ENCODE measurements around the gene CCDC142. TPM values are rescaled to one million over a fixed set of nuclear protein-coding genes. Genes with fewer than 3 reads are reported as not detected.

Gene CCDC142
- total and polyA plus RNA-seq, 2 experiments from 2014 or later, result 23.4 to 33.5 TPM

GRCh38 chr2:74426181-74426758, 56.5 kb downstream of the CCDC142 start:
- Histone ChIP-seq H3K9me3 (ENCODE audit: low read depth) (no peaks in the 10 kb centered on the region), H3K27ac (peak overlapping the region; percentile 72), H3K27me3 (no peaks in the 10 kb centered on the region), H3K4me3 (no peak overlapping the region), H3K36me3 (peaks cover 27% of the 10 kb centered on the region), H3K4me1 (ENCODE audit: low read depth) (no peaks in the 10 kb centered on the region)
- TF ChIP-seq CTCF (IDR thresholded peaks at IDR 0.05; ENCODE audit: low read depth, low read length), result no peak
- no peak for DNase-seq (ENCODE audit: low read depth in 1 of 2, low spot score in 1 of 2)

GRCh38 chr2:74425523-74425922, 57.3 kb downstream of the CCDC142 start:
- DNase-seq (ENCODE audit: low read depth in 1 of 2, low spot score in 1 of 2), result no peak
- Histone ChIP-seq H3K4me3 (no peak overlapping the region), H3K27me3 (no peaks in the 10 kb centered on the region), H3K9me3 (ENCODE audit: low read depth) (no peaks in the 10 kb centered on the region), H3K36me3 (peaks cover 27% of the 10 kb centered on the region), H3K4me1 (ENCODE audit: low read depth) (no peaks in the 10 kb centered on the region), H3K27ac (peak overlapping the region; percentile 72)
- TF ChIP-seq CTCF (IDR thresholded peaks at IDR 0.05; ENCODE audit: low read depth, low read length), result no peak

- Histone ChIP-seq H3K4me3 (no peak overlapping the region), H3K27ac (peak overlapping the region; percentile 72), H3K36me3 (peaks cover 27% of the 10 kb centered on the region), H3K4me1 (ENCODE audit: low read depth) (no peaks in the 10 kb centered on the region), H3K9me3 (ENCODE audit: low read depth) (no peaks in the 10 kb centered on the region), H3K27me3 (no peaks in the 10 kb centered on the region)
- TF ChIP-seq CTCF (IDR thresholded peaks at IDR 0.05; ENCODE audit: low read depth, low read length), result no peak
- DNase-seq (ENCODE audit: low read depth in 1 of 2, low spot score in 1 of 2), result no peak
Measured at GRCh38 chr2:74424995-74425406, 57.8 kb downstream of the CCDC142 start.

- DNase-seq (ENCODE audit: low read depth in 1 of 2, low spot score in 1 of 2), result no peak
- no peaks in the 10 kb centered on the region for H3K9me3 ChIP-seq (ENCODE audit: low read depth)
- no peak overlapping the region for H3K4me3 ChIP-seq
- H3K4me1 ChIP-seq (ENCODE audit: low read depth), result no peaks in the 10 kb centered on the region
- H3K27me3 ChIP-seq, result no peaks in the 10 kb centered on the region
- no peak for TF ChIP-seq CTCF (IDR thresholded peaks at IDR 0.05; ENCODE audit: low read depth, low read length)
- peak overlapping the region; percentile 72 for H3K27ac ChIP-seq
- peaks cover 21% of the 10 kb centered on the region for H3K36me3 ChIP-seq
Measured at GRCh38 chr2:74424139-74424992, 58.4 kb downstream of the CCDC142 start.

Other genes with a start within 250 kb of the CCDC142 start
- 2.3 and 9.0 TPM in 2 replicates for gene SLC4A5, start 139.6 kb downstream of the CCDC142 start, total RNA-seq
- 1.5 and 3.3 TPM in 2 replicates for gene SLC4A5, start 139.6 kb downstream of the CCDC142 start, polyA plus RNA-seq
- gene DCTN1, start 102.7 kb downstream of the CCDC142 start, total RNA-seq, result 130 and 156 TPM in 2 replicates
- gene DCTN1, start 102.7 kb downstream of the CCDC142 start, polyA plus RNA-seq, result 164 and 178 TPM in 2 replicates
- gene C2orf81, start 61.4 kb downstream of the CCDC142 start, total RNA-seq, result 7.6 and 9.5 TPM in 2 replicates
- gene C2orf81, start 61.4 kb downstream of the CCDC142 start, polyA plus RNA-seq, result 7.1 and 8.5 TPM in 2 replicates
- 88.5 and 91.5 TPM in 2 replicates for gene WDR54, start 61.3 kb downstream of the CCDC142 start, total RNA-seq
- 132 and 159 TPM in 2 replicates for gene WDR54, start 61.3 kb downstream of the CCDC142 start, polyA plus RNA-seq
- gene RTKN, start 41.1 kb downstream of the CCDC142 start, total RNA-seq, result 41.1 and 53.3 TPM in 2 replicates
- gene RTKN, start 41.1 kb downstream of the CCDC142 start, polyA plus RNA-seq, result 53.3 and 61.7 TPM in 2 replicates
- 23.0 and 40.9 TPM in 2 replicates for gene INO80B, start 27.9 kb downstream of the CCDC142 start, total RNA-seq
- 15.4 and 23.8 TPM in 2 replicates for gene INO80B, start 27.9 kb downstream of the CCDC142 start, polyA plus RNA-seq
- 168 and 174 TPM in 2 replicates for gene WBP1, start 24.6 kb downstream of the CCDC142 start, total RNA-seq
- 156 and 170 TPM in 2 replicates for gene WBP1, start 24.6 kb downstream of the CCDC142 start, polyA plus RNA-seq
- 58.5 and 67.3 TPM in 2 replicates for gene MOGS, start 17.6 kb downstream of the CCDC142 start, total RNA-seq
- 31.9 and 50.1 TPM in 2 replicates for gene MOGS, start 17.6 kb downstream of the CCDC142 start, polyA plus RNA-seq
- 50.8 and 50.9 TPM in 2 replicates for gene MRPL53, start 10.3 kb downstream of the CCDC142 start, total RNA-seq
- gene MRPL53, start 10.3 kb downstream of the CCDC142 start, polyA plus RNA-seq, result 132 and 140 TPM in 2 replicates
- gene TTC31, start 83 bp upstream of the CCDC142 start, total RNA-seq, result 16.8 and 32.9 TPM in 2 replicates
- gene TTC31, start 83 bp upstream of the CCDC142 start, polyA plus RNA-seq, result 23.0 and 29.1 TPM in 2 replicates
- 0.49 and 0.80 TPM in 2 replicates for gene LBX2, start 16.6 kb upstream of the CCDC142 start, total RNA-seq
- 1.7 TPM in 1 of 2 replicates, not detected in the other for gene LBX2, start 16.6 kb upstream of the CCDC142 start, polyA plus RNA-seq
- 7.8 and 10.9 TPM in 2 replicates for gene PCGF1, start 24.7 kb upstream of the CCDC142 start, total RNA-seq
- gene PCGF1, start 24.7 kb upstream of the CCDC142 start, polyA plus RNA-seq, result 14.2 and 18.9 TPM in 2 replicates
- 0.06 TPM in 1 of 2 replicates, not detected in the other for gene TLX2, start 31.5 kb upstream of the CCDC142 start, total RNA-seq
- not detected in 2 replicates for gene TLX2, start 31.5 kb upstream of the CCDC142 start, polyA plus RNA-seq
- 0.98 and 1.1 TPM in 2 replicates for gene DQX1, start 43.2 kb upstream of the CCDC142 start, total RNA-seq
- 0.60 and 0.67 TPM in 2 replicates for gene DQX1, start 43.2 kb upstream of the CCDC142 start, polyA plus RNA-seq
- gene AUP1, start 46.7 kb upstream of the CCDC142 start, total RNA-seq, result 93.2 and 105 TPM in 2 replicates
- gene AUP1, start 46.7 kb upstream of the CCDC142 start, polyA plus RNA-seq, result 120 and 122 TPM in 2 replicates
- gene HTRA2, start 46.9 kb upstream of the CCDC142 start, total RNA-seq, result 39.9 and 55.1 TPM in 2 replicates
- 57.6 and 82.0 TPM in 2 replicates for gene HTRA2, start 46.9 kb upstream of the CCDC142 start, polyA plus RNA-seq
- gene LOXL3, start 70.9 kb upstream of the CCDC142 start, total RNA-seq, result 23.7 and 43.3 TPM in 2 replicates
- gene LOXL3, start 70.9 kb upstream of the CCDC142 start, polyA plus RNA-seq, result 13.4 and 31.7 TPM in 2 replicates
- 12.8 and 26.1 TPM in 2 replicates for gene DOK1, start 71.7 kb upstream of the CCDC142 start, total RNA-seq
- gene DOK1, start 71.7 kb upstream of the CCDC142 start, polyA plus RNA-seq, result 10.0 and 20.2 TPM in 2 replicates
- gene M1AP, start 165.3 kb upstream of the CCDC142 start, total RNA-seq, result not detected in 2 replicates
- gene M1AP, start 165.3 kb upstream of the CCDC142 start, polyA plus RNA-seq, result not detected in 2 replicates
- gene SEMA4F, start 171.2 kb upstream of the CCDC142 start, total RNA-seq, result 8.4 and 8.6 TPM in 2 replicates
- gene SEMA4F, start 171.2 kb upstream of the CCDC142 start, polyA plus RNA-seq, result 8.3 and 8.7 TPM in 2 replicates